NCI-H226 (cell line): Measurements from ENCODE around the gene CLCN2.

Source experiments
- DNase-seq: peaks from one replicate; pipeline ENCODE4 v3.0.0-alpha.2; 2015

Gene CLCN2

DNA sequence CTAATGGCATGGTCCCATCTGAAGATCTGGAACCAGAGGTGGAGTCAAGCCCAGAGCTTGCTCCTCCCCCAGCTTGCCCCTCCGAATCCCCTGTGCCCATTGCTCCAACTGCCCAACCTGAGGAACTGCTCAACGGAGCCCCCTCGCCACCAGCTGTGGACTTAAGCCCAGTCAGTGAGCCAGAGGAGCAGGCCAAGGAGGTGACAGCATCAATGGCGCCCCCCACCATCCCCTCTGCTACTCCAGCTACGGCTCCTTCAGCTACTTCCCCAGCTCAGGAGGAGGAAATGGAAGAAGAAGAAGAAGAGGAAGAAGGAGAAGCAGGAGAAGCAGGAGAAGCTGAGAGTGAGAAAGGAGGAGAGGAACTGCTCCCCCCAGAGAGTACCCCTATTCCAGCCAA, 39.7 kb downstream of the CLCN2 start:
- DNase-seq: no peak

- peak; percentile 93 for DNase-seq
These were observed 41.3 kb downstream of the CLCN2 start for GRCh38 chr3:184320104-184320445.

GRCh38 chr3:184317201-184317600, 44.2 kb downstream of the CLCN2 start:
- no peak for DNase-seq

DNA sequence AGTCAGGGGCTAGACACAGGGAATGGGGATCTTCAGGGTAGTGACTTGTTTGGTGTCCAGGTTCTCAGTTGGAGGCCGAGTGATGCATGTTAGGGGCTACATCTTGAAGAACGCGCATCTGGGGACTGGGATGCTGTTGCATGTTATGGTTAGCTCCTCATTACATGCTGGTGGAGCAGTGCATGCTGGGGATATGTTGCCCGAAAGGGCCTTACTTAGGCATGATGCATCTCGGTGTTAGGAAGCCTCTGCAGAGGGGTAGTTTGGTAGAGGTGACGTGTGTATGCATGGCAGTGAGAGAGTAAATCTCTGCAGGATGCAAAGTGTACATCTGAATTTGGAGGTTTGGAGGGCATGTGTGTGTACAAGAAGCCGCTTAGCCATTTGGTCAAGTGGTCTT, 44.6 kb downstream of the CLCN2 start:
- DNase-seq: no peak

DNA sequence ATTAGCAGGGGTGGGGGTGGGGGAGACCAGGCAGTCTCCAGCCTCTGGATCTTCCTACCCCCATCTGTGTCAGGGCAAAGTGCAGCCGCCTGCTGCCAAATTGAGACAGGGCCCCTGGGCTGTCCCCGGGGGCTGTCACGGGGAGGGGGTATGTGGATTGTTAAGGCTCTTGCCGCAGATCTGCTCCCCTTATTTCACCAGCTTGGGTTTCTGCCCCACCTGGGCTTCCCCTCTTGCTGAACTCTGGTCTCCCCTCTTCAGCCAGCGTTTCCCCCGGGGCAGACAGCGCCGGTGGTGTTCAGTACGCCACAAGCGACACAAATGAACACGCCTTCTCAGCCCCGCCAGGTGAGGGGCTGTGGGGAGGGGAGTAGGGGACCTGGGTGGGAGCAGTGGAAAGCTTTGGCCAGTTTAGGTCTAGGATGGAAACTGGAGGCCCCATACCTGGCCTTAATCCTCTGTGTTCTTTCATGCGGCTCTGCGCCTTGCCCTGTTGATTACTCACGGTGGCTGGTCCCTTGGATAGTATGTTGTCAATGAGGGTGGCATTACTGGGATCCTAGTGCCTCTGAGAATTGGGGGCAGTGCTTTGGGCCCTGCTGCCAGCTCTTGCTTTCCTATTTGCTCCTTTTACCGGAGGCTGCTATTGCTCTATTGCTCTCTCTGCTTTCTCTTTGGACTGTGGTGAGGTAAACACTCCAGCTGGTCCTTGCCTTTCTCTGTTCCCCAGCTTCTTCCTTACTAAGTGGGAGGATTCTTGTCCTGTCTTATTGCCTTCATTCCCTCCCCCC, 45.3 kb downstream of the CLCN2 start:
- no peak for DNase-seq

DNA sequence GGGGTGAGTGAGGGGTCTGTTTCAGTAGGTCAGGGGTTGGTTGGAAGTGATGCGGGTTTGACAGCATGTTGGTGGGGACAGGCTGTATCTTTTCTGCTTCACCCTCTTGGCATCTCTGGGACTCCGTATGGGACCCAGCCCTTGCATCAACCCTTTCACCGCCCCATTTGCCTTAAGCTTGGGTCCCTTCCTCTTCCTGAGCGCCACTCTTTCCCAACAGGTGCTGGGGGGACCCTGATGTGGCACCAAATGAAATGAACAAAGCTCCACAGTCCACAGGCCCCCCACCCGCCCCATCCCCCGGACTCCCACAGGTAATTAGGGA, 45.9 kb downstream of the CLCN2 start:
- no peak for DNase-seq

GRCh38 chr3:184314700-184315542, 46.5 kb downstream of the CLCN2 start:
- peak; percentile 64 for DNase-seq

DNA sequence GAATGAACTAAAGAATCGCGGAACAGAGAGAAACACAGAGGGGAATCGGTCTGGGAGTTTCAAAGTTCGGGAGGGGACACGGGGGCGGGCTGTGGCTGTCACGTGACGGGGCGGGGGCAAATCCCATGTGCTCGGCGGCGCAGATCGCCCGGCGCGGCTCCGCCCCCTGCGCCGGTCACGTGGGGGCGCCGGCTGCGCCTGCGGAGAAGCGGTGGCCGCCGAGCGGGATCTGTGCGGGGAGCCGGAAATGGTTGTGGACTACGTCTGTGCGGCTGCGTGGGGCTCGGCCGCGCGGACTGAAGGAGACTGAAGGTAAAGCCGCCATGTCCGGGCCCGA, 47.1 kb downstream of the CLCN2 start, which contains the start of gene EIF4G1:
Gene EIF4G1 (plus strand): TSS at position 244 of the 337 bp plus-strand sequence. CDS start 1,191 bp downstream, outside the sequence.
- peak; percentile 89 for DNase-seq

- no peak for DNase-seq
These were observed 49.8 kb downstream of the CLCN2 start for GRCh38 chr3:184311633-184312032.

DNA sequence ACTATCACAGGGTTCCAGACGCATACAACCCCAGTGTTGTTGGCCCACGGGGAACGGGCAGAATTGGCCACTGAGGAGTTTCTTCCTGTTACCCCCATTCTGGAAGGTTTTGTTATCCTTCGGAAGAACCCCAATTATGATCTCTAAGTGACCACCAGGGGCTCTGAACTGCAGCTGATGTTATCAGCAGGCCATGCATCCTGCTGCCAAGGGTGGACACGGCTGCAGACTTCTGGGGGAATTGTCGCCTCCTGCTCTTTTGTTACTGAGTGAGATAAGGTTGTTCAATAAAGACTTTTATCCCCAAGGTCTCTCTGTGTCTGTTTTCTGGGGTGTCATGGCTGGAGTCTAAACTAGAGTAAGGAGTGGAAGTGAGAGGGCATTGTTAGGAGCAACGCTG, 52.7 kb downstream of the CLCN2 start:
- DNase-seq: no peak

GRCh38 chr3:184307915-184308314, 53.5 kb downstream of the CLCN2 start:
- DNase-seq: no peak

GRCh38 chr3:184306341-184306972, 54.9 kb downstream of the CLCN2 start:
- DNase-seq: no peak

- DNase-seq: no peak
These were observed 55.8 kb downstream of the CLCN2 start for GRCh38 chr3:184305577-184305976.

GRCh38 chr3:184300378-184300720, 61.1 kb downstream of the CLCN2 start:
- peak; percentile 70 for DNase-seq

GRCh38 chr3:184299488-184300377, 61.7 kb downstream of the CLCN2 start:
- no peak for DNase-seq

- DNase-seq: peak; percentile 93
These were observed 62.5 kb downstream of the CLCN2 start, which contains the start of gene PSMD2 for GRCh38 chr3:184298759-184299487. TSS of gene PSMD2 (plus strand) at chr3:184299241. CDS start at chr3:184299267, 26 bp downstream.

- DNase-seq: no peak
These were observed 64.8 kb downstream of the CLCN2 start for GRCh38 chr3:184296616-184297015.
